GM12892 (cell line): Measurements from ENCODE around the gene ZHX3.

Experiments used
- POLR2A ChIP-seq: IDR thresholded peaks from 2 replicates; pipeline ENCODE4 v1.6.1; 2011; ENCODE audit warnings: low read depth, low read length, control low read depth
- POLR2AphosphoS5 ChIP-seq: IDR thresholded peaks from 2 replicates; pipeline ENCODE4 v1.6.1; 2011; ENCODE audit warnings: low read depth, low read length, control low read depth
- TAF1 ChIP-seq: IDR thresholded peaks from 2 replicates; pipeline ENCODE4 v1.6.1; 2011; ENCODE audit warnings: low read depth, mild to moderate bottlenecking, control low read depth, low read length, borderline replicate concordance

DNA sequence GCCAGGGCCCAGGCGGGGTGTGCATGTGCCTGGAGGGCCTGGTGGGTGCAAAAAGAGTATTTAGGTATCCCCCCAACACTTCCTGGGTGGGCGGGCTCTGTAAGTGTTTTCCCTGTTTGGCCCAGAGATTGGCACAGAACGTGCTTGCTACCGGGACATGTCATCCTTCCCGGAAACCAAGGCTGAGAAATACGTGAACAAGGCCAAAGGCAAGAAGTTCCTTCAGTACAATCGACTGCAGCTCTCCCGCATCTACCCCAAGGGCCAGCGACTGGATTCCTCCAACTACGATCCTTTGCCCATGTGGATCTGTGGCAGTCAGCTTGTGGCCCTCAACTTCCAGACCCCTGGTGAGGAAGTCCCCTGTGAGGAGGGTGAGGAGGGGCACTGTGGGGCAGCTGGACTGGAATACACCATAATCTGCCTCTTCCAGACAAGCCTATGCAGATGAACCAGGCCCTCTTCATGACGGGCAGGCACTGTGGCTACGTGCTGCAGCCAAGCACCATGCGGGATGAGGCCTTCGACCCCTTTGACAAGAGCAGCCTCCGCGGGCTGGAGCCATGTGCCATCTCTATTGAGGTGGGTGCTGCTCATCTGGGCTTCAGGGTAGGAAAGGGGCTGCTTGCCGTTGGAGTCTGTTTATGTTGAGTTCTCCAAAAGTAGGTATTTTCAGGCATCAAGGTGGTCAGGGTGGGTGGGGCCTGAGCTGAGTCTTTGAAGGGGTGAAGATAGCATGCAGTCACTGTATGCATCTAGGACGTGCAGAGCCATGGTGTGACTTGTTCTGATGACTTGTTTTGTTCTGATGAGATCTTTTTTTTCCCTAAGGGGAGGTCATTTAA lies 145.0 kb downstream of the ZHX3 start:
- TF ChIP-seq TAF1 (no peak), POLR2A (no peak; the same call in 1 of the 2 replicates), POLR2AphosphoS5 (no peak)
